Hindlimb muscle (tissue), 1 donor: Measurements from ENCODE around the gene SEZ6L. TPM values are rescaled to one million over a fixed set of nuclear protein-coding genes. Genes with fewer than 3 reads are reported as not detected.

Experiments
- DNase-seq: peaks from one replicate; pipeline ENCODE4 v3.0.0-alpha.2; 2013
- polyA plus RNA-seq: library from polyadenylated mRNA; unstranded; fragments of 120-200 nt; gene quantifications from one replicate; pipeline ENCODE4 v1.2.1, GENCODE V29; 2013; ENCODE audit not compliant: insufficient read length

The SEZ6L gene
- polyA plus RNA-seq, 1 donor, result 0.31 TPM

DNA sequence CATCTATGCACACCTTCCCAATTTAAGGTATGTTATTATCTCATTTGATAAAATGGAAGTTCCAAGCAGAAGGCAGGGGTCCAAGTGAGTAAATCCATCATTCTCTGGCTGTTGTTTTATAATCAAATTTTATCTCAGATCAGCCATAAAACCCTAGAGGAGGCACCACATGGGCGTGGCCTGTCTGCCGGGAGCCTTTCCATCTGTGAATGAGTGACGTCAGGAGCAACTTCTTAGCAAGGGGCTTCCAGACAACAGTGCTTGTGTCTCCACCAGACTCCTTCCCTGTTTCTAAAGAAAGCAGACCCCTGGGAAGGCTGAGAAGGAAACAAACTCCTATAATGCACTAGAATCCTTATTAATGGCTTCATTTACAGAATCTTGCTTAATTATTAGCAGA, 13.5 kb downstream of the SEZ6L start:
- DNase-seq, result no peak

DNA sequence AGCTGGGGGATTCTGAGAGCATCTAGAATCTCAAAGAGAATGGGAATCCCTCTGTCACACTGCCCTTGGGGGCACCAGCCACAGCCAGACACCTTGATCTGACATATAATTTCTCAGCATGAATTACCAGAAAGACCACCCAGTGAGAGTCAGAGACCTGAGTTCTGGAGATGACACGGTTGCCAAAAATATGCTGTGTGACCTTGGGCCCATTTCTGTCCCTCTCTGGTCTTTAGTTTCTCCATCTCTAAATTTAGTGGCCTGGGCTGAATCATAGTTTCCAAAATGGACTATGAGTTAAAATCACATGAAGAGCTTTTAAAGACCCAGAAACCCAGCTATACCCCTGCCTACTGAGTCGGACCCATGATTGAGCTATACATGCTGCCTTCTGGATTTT, 15.9 kb downstream of the SEZ6L start:
- no peak for DNase-seq

DNA sequence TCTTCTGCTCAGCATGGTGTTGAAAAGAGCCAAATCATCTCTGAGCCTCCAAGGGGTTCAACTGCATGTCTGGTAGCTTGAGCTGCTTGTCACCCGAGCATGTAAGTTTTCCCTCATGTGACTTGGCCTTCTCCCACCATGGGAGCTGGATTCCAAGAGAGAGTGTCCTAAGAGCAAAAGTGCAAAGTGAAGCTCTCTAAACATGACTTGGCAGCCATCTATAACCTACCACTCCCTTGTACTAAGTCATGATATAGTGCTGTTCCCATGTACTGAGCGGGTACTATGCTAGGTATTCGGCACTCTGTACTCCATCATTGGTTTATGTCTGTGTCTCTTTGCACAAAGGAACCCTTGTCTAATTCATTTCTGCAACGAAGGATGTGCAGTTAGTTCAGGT, 19.1 kb downstream of the SEZ6L start:
- DNase-seq, result no peak

DNA sequence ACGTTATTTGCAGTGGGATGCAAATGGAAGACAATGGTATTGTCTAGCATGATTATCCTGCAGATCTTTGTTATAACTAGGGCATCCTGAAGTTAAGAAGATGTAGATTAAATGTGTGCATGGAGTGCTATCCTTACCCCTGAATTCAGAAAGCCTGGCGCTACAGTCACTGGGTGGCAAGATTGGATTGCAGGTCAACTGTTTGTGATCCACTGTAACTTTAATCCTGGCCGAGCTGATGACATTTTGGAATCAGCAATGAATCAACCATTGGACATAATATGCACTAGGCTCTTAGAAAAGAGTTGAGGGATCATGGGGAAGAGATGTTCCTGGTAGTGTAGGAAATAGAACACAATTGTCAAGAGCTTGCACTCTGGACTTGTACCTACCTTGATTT, 25.1 kb downstream of the SEZ6L start:
- DNase-seq, result no peak

GRCh38 chr22:26194877-26195276, 25.6 kb downstream of the SEZ6L start:
- DNase-seq, result no peak

GRCh38 chr22:26196657-26197056, 27.4 kb downstream of the SEZ6L start:
- DNase-seq, result no peak

DNA sequence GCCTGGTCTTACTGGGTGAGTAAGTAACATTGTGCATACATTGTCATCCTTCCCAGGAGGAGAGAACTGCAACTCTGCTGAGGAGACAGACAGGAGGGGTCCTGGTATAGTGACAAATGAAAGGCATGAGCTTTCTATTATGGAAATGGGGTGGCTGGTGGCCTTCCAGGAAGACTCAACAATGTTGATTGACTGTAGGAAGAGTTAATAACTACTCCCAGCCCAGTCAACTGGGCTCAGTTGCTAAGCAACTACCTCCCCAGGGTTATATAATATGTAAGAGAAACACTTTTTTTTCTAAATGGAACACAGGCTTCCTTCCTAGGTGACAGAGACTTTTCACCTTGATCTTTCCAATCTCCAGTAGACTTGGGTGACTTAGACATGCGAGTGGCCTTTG, 28.2 kb downstream of the SEZ6L start:
- DNase-seq, result no peak

GRCh38 chr22:26199665-26200064, 30.4 kb downstream of the SEZ6L start:
- DNase-seq, result no peak

DNA sequence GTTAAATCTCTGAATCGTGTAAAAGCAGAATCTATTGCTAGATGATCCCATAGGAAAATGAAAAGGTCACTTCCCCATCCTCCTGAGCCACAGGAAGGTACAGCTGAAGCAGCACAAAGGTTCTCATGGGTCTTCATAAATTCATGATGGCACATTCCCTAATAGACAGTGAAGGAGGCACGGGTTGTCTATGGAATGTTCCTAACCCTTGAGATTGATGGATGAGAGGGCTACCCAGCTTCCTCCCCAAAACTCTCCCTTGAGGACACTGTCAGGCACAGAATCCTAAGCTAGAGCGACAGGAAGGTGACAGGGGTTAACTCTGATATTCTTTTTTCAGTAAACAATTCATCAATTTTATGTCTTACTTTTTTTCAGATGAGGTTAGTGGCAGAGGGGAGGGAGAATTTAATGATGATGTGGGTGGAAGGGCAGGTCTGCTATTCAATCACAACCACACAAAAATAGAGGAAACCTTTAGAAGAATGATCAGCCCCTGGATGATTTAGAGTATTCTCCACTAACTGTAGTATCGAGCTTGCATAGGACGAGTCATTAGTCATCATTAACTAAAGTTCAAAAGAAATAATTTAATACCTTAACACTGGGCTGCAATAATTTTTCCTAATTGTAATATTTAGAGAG, 33.1 kb downstream of the SEZ6L start:
- no peak for DNase-seq

GRCh38 chr22:26205494-26205893, 36.2 kb downstream of the SEZ6L start:
- no peak for DNase-seq

DNA sequence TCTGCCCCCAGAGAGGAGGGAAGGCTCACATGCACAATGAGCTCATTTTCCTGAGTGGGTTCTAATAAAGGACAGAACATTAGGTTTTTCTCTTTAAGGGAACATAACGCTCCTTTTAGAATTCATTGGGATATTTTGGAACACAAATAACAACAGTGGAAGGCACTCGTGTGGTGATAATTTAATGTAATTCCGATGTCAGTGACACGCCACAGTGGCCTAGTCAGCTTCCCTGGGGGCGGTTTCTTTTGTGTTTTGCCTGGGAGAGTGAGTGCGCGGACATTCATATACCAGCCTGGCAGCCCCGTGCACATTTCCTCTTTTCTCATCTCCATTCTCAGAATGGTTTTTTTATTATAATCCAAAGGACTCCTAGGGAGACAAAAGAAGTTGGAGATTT, 41.1 kb downstream of the SEZ6L start:
- no peak for DNase-seq

DNA sequence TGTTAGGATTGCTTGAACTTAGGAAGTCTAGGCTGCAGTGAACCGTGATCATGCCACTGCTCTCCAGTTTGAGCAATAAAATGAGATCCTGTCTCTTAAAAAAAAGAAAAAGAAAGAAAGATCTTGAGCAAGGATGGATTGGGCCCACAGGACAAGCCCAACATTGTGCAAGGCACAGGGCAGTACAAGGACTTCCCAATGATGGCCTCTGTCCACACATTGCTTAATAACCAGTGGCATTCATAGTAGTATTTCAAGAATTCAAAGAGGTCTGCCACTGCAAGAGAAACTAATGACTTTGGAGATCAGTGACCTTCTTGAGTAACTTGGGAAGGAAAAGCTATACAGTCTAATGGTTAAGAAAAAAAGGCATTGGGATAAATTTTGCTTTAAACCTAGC, 44.6 kb downstream of the SEZ6L start:
- no peak for DNase-seq

GRCh38 chr22:26214466-26214865, 45.2 kb downstream of the SEZ6L start:
- no peak for DNase-seq

GRCh38 chr22:26215736-26216135, 46.5 kb downstream of the SEZ6L start:
- no peak for DNase-seq

DNA sequence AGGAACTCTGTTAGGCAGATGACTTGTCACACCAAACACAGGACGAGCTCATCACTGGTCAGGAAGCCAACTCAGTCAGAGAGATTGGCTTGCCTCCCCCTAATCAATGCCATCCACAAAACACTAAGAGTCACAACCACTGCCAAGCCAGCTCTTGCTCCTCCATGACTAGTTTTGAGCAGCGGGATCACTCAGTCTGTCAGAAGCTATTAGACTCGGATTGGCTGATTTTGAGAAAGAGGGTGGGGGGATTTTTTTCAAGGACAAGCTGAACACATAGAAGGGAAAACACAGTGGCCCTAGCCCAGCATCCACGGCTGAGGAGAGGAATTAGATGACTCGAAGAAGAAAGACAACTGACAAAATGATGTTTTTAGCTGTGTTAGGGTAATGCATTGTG, 55.9 kb downstream of the SEZ6L start:
- DNase-seq, result no peak

GRCh38 chr22:26226538-26227297, 57.5 kb downstream of the SEZ6L start:
- DNase-seq, result no peak

DNA sequence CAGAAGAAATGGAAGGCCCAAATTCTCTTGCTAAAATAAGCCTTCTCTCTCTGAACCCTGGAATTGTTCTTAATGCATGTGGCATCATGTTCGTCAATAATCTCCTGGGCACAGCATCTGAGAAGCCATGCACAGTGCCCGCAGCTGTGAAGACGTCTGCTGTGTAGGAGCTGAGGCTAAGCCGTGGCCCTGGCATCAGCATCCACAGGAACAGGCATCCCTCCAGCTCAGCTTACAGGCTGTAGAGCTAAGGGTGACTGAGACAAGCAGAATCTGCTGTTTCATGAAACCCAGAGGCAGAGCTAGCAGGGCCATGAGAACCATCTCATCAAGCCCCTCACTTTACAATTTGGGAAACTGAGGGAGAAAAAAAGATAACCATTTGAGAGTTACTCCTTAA, 60.6 kb downstream of the SEZ6L start:
- DNase-seq, result no peak

DNA sequence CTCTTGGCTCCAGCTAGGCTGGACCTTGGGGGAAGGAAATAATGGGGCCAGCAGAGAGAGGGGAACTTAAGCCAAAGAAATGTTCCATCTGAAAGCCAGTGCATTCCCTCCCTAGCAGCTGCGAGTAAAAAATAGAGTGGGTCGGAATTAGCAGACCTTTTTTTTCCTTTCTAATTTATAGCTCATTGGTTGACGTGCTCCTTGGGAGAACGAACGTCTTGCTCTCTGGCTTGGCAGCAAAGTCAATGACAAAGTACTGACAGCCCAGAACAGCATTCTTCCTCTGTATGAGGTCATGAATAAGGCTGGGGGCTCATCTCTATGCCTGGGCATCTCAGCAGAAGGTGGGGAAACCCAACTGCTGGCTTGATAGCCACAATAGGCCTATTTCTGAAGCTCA, 65.0 kb downstream of the SEZ6L start:
- DNase-seq, result no peak

DNA sequence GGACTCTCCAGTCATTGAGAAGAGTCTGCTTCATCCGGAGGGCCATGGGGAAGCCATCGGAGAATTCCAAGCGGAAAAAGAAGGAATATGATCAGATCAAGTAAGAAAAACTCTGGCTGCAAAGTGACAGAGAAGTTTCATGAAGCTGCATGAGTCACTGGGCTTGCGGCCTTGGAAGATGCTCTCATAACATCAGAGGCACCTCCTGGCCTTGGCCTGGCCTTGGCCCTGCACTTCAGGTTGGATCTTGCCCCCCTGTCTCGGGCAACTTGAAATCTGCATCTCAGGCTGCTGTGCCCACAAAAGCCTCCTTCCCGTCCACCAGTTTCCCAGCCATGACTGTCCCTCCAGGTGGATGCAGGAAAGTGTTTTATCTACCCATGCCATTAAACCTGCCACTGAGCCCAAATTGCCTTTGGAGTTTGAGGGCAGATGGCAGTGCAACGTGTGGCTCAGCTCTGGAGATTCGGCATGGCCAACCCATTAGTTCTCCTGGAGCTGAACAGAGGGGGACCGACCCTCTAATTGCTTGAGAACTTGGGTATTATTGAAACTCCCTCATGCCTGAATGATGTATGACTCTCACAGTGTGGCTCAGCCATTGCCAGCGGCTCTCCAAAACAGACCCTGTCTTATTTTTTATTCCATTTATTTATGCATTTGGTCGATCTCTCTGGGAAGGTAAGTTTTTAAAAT, 66.7 kb downstream of the SEZ6L start:
- no peak for DNase-seq

GRCh38 chr22:26236991-26237390, 67.7 kb downstream of the SEZ6L start:
- DNase-seq, result no peak

DNA sequence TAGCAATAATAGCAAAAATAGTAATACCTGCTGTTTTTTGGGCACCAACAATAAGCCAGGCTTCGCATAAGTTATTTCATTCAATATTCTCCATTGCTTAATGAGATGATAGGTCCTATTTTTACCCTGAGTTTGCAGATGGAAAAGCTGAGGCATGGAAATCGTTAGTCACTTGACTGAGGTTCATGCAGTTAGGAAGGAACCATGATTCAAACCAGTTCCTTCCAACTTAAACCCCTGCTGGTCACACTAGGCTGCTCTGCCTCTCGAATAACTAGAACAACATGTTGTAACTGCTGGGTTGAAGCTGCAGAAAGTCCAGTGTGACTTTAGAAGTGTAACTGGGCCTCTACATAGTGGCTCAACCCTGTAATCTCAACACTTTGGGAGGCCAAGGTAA, 69.3 kb downstream of the SEZ6L start:
- no peak for DNase-seq

GRCh38 chr22:26239581-26239980, 70.3 kb downstream of the SEZ6L start:
- no peak for DNase-seq

GRCh38 chr22:26241361-26241760, 72.1 kb downstream of the SEZ6L start:
- DNase-seq, result no peak

GRCh38 chr22:26245001-26245400, 75.7 kb downstream of the SEZ6L start:
- no peak for DNase-seq
